ENCODE results near the gene LCA5.
"Not testable (repeated sequence)": the region's sequence is repeated elsewhere in the genome, so short reads cannot be mapped to it uniquely, and the experiment has no call there.

LCA5 gene

DNA sequence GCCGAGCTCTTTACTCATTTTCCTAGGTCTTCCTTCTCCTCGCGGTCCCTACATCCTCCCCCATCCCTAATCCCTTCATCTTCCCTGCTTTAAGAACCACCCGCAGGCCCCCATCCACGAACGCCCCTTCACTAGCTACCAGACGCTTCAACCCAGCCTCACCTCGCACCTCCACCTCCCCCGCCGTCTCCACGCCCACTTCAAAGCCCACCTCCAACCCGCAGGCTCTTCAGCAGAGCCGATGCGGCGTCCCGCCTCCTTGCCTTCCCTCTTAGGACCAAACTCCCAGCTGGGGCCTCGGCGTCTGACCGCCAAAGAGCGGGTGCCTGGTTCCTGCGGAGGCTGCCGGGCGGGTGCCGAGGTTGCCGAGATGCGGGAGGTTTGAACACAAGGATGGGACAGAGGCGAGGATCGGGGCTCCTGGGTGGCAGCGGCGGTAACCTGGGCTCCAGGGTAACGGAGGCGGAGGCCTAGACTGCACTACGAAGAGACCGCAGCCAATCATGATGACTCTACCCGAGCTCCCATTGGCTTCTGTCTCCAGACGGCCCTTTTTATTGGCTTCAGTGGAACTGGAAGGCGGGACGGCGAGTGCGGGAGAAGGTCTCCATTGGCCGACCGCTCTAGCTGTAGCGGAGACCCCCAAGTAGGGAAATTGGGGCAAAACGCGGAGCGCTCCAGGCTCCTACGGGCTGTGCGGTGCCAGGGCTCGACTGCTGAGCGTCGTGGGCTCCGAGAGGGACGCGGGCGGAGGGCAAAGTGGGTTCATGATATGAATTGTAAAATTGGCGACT, at the start of gene LCA5:
LCA5 (minus strand) TSS at position 477 of the 794 bp plus-strand sequence. CDS start 18,536 bp downstream, outside the sequence.
- intact Hi-C loops (cut with micrococcal nuclease), result loop anchor here (2.0 to 5.0 kb wide), 3 partner anchors 240 to 458 kb away; partner anchors contain the start of genes HMGN3 and PHIP
- Mint-ChIP-seq H3K27ac (no peak within 1 kb of the TSS), H3K4me1 (ENCODE audit: low read depth) (no peaks in the 10 kb centered on the region), H3K4me3 (no peak within 1 kb of the TSS), H3K27me3 (peaks cover 6% of the 10 kb centered on the region), H3K36me3 (ENCODE audit: low read depth) (no peaks in the 10 kb centered on the region), H3K9me3 (no peaks in the 10 kb centered on the region)

DNA sequence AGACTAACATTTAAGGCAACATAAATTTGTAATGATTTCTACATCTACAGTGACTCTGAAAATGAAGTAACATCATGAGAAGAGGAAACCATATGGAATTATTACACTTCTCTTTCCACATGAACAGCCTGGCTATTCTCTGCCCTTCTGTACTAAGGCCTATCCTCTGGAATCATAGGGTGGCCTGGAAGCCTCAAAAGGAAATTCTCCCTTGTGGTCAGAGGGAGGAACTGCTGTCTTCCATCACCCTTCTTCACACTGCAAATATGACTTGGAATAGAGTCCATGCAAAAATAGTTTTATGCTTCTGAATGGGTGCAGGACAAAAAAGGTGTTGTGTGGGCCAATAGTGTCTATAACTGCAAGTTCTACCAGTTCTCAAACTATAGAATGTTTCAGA, 49.3 kb upstream of the LCA5 start:
- H3K36me3 Mint-ChIP-seq (ENCODE audit: low read depth), result no peaks in the 10 kb centered on the region
- H3K4me1 Mint-ChIP-seq (ENCODE audit: low read depth), result no peaks in the 10 kb centered on the region
- no peaks in the 10 kb centered on the region for H3K9me3 Mint-ChIP-seq
- H3K27ac Mint-ChIP-seq, result no peak overlapping the region
- intact Hi-C loops (cut with micrococcal nuclease), result no loop called here
- H3K27me3 Mint-ChIP-seq, result no peaks in the 10 kb centered on the region
- H3K4me3 Mint-ChIP-seq, result no peak overlapping the region

GRCh38 chr6:79584332-79584731, 47.1 kb upstream of the LCA5 start:
- Mint-ChIP-seq H3K9me3 (peaks cover 18% of the 10 kb centered on the region), H3K4me1 (ENCODE audit: low read depth) (no peaks in the 10 kb centered on the region), H3K4me3 (no peak overlapping the region), H3K36me3 (ENCODE audit: low read depth) (no peaks in the 10 kb centered on the region), H3K27me3 (no peaks in the 10 kb centered on the region), H3K27ac (no peak overlapping the region)
- intact Hi-C loops (cut with micrococcal nuclease), result no loop called here

GRCh38 chr6:79577926-79578325, 40.7 kb upstream of the LCA5 start:
- intact Hi-C loops (cut with micrococcal nuclease); H3K36me3 Mint-ChIP-seq (ENCODE audit: low read depth); H3K4me1 Mint-ChIP-seq (ENCODE audit: low read depth); H3K27me3 Mint-ChIP-seq; H3K27ac Mint-ChIP-seq; H3K4me3 Mint-ChIP-seq: not testable (repeated sequence)
- H3K9me3 Mint-ChIP-seq, result peaks cover 19% of the 10 kb centered on the region

- no peaks in the 10 kb centered on the region for H3K27me3 Mint-ChIP-seq
- intact Hi-C loops (cut with micrococcal nuclease), result loop anchor here (5.0 kb wide), 1 partner anchor 518 kb away; no protein-coding TSS in a partner anchor
- H3K4me3 Mint-ChIP-seq, result no peak overlapping the region
- H3K4me1 Mint-ChIP-seq (ENCODE audit: low read depth), result no peaks in the 10 kb centered on the region
- no peaks in the 10 kb centered on the region for H3K36me3 Mint-ChIP-seq (ENCODE audit: low read depth)
- no peak overlapping the region for H3K27ac Mint-ChIP-seq
- H3K9me3 Mint-ChIP-seq, result peaks cover 4% of the 10 kb centered on the region
These were observed 37.5 kb upstream of the LCA5 start for GRCh38 chr6:79574630-79575225.

GRCh38 chr6:79574174-79574573, 36.9 kb upstream of the LCA5 start:
- Mint-ChIP-seq H3K4me3 (no peak overlapping the region), H3K27ac (no peak overlapping the region), H3K9me3 (no peaks in the 10 kb centered on the region), H3K27me3 (no peaks in the 10 kb centered on the region), H3K4me1 (ENCODE audit: low read depth) (no peaks in the 10 kb centered on the region), H3K36me3 (ENCODE audit: low read depth) (no peaks in the 10 kb centered on the region)
- intact Hi-C loops (cut with micrococcal nuclease), result loop anchor here (5.0 kb wide), 1 partner anchor 518 kb away; no protein-coding TSS in a partner anchor

DNA sequence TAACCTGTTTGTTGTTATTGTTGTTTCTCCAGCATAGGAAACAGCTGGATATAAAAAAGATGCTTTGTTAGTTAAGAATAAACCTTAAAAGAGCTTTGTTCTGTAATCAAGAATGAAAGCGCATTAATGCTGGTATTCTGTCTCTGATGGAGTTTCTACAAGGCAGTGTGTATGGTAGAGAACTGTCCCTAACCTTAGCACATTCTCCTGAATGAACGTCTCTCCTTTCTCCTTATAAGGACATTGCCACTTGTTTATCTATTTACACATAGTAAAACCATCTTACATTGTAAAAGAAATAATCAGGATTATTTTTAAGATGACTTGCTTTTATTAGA, 33.8 kb upstream of the LCA5 start:
- intact Hi-C loops (cut with micrococcal nuclease), result loop anchor here (2.0 to 5.0 kb wide), 2 partner anchors 242 to 521 kb away; no protein-coding TSS in a partner anchor
- no peaks in the 10 kb centered on the region for H3K4me1 Mint-ChIP-seq (ENCODE audit: low read depth)
- H3K36me3 Mint-ChIP-seq (ENCODE audit: low read depth), result no peaks in the 10 kb centered on the region
- H3K27me3 Mint-ChIP-seq, result no peaks in the 10 kb centered on the region
- H3K4me3 Mint-ChIP-seq, result peak overlapping the region; percentile 26
- H3K27ac Mint-ChIP-seq, result no peak overlapping the region
- H3K9me3 Mint-ChIP-seq, result no peaks in the 10 kb centered on the region

DNA sequence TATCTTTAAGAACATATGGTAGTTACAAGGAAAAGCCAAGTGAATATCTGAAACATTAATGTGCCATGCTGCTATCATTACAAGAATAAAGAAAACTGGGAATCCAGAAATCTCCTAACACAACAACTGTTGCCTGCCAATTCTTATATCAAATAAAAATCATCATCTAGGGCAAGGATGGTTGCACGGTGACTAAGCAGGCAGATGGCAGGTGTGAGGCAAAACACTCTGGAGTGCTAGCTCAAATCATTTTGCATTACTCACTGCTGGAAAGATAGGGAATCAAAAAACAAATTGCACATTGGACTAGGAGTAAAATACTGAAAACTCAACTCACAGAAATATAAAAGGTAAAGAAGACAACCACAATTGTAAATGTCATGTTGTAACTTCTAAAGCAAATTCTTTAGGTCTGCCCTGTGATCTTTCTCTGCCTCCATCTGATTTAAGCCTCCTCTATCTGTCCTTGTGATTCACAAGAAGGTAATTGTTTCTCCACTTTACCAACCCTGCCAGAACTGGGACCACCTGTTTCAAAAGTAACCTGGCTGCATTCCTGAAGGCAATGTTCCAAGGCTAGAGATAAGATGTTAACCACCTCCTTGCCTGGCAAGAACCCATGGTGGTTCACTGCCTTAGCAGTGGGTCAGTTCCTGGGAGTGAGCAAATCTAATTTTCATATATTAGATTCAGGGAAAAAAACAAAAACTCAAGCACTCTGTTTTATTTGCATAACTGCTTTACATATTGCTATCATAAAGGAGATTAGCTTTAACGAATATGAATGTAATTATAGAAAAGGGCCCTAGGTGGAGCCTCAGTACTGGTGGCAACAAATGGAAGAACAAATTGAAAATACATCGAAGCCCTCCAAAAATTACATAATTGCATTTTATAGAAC, 33.1 kb upstream of the LCA5 start:
- Mint-ChIP-seq H3K36me3 (ENCODE audit: low read depth) (no peaks in the 10 kb centered on the region), H3K4me1 (ENCODE audit: low read depth) (no peaks in the 10 kb centered on the region), H3K27me3 (no peaks in the 10 kb centered on the region), H3K4me3 (peak overlapping the region; percentile 26), H3K27ac (no peak overlapping the region), H3K9me3 (no peaks in the 10 kb centered on the region)
- intact Hi-C loops (cut with micrococcal nuclease), result loop anchor here (1.0 to 5.0 kb wide), 3 partner anchors 242 to 522 kb away; no protein-coding TSS in a partner anchor

- no peak overlapping the region for H3K27ac Mint-ChIP-seq
These were observed 31.8 kb upstream of the LCA5 start for GRCh38 chr6:79568996-79569395.

DNA sequence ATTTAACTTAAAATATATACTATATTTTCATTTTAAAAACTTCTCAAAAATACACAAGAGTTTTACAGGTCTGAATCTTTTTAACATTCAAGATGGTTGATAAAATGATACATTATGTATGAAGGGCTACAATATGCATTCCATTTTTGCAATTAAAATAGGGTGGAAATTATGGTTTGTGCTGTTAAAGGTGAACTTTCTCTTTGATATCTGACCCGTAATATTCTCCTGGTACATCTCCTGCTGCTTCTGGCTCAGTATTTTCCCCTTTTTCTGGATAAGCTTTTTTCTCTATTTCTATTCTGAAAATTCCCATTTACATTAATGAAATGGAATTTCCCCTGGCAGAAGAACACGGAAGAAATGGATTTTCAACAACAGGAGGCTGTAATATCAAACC, 27.4 kb upstream of the LCA5 start:
- intact Hi-C loops (cut with micrococcal nuclease), result no loop called here
- Mint-ChIP-seq H3K27me3 (no peaks in the 10 kb centered on the region), H3K27ac (no peak overlapping the region), H3K4me1 (ENCODE audit: low read depth) (no peaks in the 10 kb centered on the region), H3K36me3 (ENCODE audit: low read depth) (no peaks in the 10 kb centered on the region), H3K4me3 (no peak overlapping the region), H3K9me3 (no peaks in the 10 kb centered on the region)

More at GRCh38 chr6:79568996-79569395, 31.8 kb upstream of the LCA5 start:
- H3K9me3 Mint-ChIP-seq, result no peaks in the 10 kb centered on the region
- H3K27me3 Mint-ChIP-seq, result no peaks in the 10 kb centered on the region
- intact Hi-C loops (cut with micrococcal nuclease), result no loop called here
- H3K4me3 Mint-ChIP-seq, result no peak overlapping the region
- no peaks in the 10 kb centered on the region for H3K4me1 Mint-ChIP-seq (ENCODE audit: low read depth)
- H3K36me3 Mint-ChIP-seq (ENCODE audit: low read depth), result no peaks in the 10 kb centered on the region

GRCh38 chr6:79559706-79560105, 22.5 kb upstream of the LCA5 start:
- intact Hi-C loops (cut with micrococcal nuclease), result no loop called here
- Mint-ChIP-seq H3K9me3 (no peaks in the 10 kb centered on the region), H3K36me3 (ENCODE audit: low read depth) (no peaks in the 10 kb centered on the region), H3K4me1 (ENCODE audit: low read depth) (no peaks in the 10 kb centered on the region), H3K4me3 (no peak overlapping the region), H3K27ac (no peak overlapping the region), H3K27me3 (no peaks in the 10 kb centered on the region)

DNA sequence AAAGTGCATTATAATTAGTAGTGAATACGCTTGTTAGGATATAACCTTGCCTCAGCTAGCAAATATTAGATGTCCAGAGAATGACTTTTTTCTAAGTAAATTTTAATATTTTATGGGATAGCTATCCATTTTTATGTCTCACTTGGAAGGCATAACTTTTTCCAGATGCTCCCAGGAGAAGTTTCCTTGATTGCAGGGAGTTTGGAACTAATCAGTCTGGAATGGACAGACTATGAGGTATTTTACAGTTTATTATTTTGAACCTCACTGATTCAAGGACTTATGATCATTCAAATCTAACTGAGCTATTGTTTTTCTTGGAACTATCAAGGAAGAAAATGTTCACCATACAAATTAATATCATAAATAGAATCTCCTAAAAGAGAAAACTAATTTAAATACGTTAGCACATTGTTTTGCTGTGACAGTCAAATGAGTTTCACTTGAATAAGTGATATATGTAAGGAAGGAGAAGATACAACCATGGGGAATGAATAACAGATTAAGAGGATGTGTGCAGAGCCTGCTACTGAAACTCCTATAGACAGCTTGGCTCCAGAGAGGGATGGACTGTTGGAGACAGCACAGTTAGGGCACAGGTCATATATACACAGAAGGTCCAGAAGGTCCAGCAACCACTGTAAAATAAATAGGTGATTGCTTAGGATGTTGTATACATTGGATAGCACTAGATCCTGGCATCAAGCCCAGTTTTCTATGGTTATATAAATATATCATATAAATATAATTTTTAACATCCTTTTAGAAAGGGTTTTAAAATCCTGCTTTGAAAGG, 20.6 kb upstream of the LCA5 start:
- Mint-ChIP-seq H3K27ac (no peak overlapping the region), H3K9me3 (no peaks in the 10 kb centered on the region)

DNA sequence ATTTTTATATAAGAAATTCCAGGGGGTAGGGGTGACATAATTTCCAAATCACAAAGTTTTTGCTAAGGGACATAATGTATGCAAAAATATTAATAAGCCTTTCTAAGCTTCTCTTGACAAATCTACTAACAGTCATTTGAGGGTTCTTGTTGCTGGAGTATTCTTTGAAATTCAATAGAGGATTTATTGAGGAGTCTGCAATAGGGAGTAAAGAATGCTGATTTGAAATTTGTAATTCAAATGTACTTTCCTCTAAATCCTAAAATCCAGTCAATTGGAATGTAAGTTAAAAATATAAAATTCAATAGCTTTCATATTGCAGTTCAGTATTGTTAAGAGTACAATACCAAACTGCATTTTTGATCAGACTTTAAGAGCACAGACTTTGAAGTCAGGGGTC, 17.1 kb upstream of the LCA5 start:
- Mint-ChIP-seq H3K9me3 (no peaks in the 10 kb centered on the region), H3K27ac (no peak overlapping the region), H3K27me3 (no peaks in the 10 kb centered on the region), H3K4me1 (ENCODE audit: low read depth) (no peaks in the 10 kb centered on the region), H3K36me3 (ENCODE audit: low read depth) (no peaks in the 10 kb centered on the region), H3K4me3 (no peak overlapping the region)
- intact Hi-C loops (cut with micrococcal nuclease), result no loop called here

More for the DNA sequence above, 20.6 kb upstream of the LCA5 start:
- H3K4me1 Mint-ChIP-seq (ENCODE audit: low read depth), result no peaks in the 10 kb centered on the region
- intact Hi-C loops (cut with micrococcal nuclease), result no loop called here
- no peaks in the 10 kb centered on the region for H3K27me3 Mint-ChIP-seq
- no peaks in the 10 kb centered on the region for H3K36me3 Mint-ChIP-seq (ENCODE audit: low read depth)
- no peak overlapping the region for H3K4me3 Mint-ChIP-seq
